ENCODE data around the gene FBLL1. TPM values are rescaled to one million over a fixed set of nuclear protein-coding genes. Genes with fewer than 3 reads are reported as not detected.
A peak's percentile ranks its signal among the peaks of the same experiment; 100 is the strongest.

Gene FBLL1
- total and polyA plus RNA-seq, 9 of the 15 experiments (the other 6 are each of a cell fraction or from before 2014, with no cell fraction given) = not detected

- TF ChIP-seq CTBP1 (IDR thresholded peaks at IDR 0.05; ENCODE audit: borderline replicate concordance) = no peak; the same call in 1 of the 2 replicates
- TF ChIP-seq NFXL1 (CRISPR knock-in tag; IDR thresholded peaks at IDR 0.05) = no peak
- no peak for TF ChIP-seq ZNF253 (CRISPR knock-in tag; conservative IDR thresholded peaks at IDR 0.05)
- TF ChIP-seq PYGO2 (tag; IDR thresholded peaks at IDR 0.05) = no peak
- TF ChIP-seq, protein P1, sequence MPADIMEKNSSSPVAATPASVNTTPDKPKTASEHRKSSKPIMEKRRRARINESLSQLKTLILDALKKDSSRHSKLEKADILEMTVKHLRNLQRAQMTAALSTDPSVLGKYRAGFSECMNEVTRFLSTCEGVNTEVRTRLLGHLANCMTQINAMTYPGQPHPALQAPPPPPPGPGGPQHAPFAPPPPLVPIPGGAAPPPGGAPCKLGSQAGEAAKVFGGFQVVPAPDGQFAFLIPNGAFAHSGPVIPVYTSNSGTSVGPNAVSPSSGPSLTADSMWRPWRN (IDR thresholded peaks at IDR 0.05; ENCODE audit: low read depth) = no peak
- 0 out of 4 replicates have a peak, but pooled peaks of 1 of the 2 experiments have one; percentile 58 for TF ChIP-seq BCLAF1 (IDR thresholded peaks at IDR 0.05; ENCODE audit: borderline replicate concordance in 1 of 2, control insufficient read depth in 1 of 2, low read depth in 2 of 2, low read length in 1 of 2)
- 0 out of 2 replicates have a peak, but pooled peaks have one; percentile 18 for TF ChIP-seq ZNF740 (CRISPR knock-in tag; IDR thresholded peaks at IDR 0.05)
- no peak for TF ChIP-seq ZNF740 (tag; IDR thresholded peaks at IDR 0.05)
- TF ChIP-seq DNMT1 (IDR thresholded peaks at IDR 0.05) = no peak
- no peak for TF ChIP-seq ZBTB8A (IDR thresholded peaks at IDR 0.05; ENCODE audit: partially characterized antibody)
- no peak for TF ChIP-seq BMI1 (IDR thresholded peaks at IDR 0.05; ENCODE audit: low read length)
- TF ChIP-seq THRAP3 (IDR thresholded peaks at IDR 0.05; ENCODE audit: borderline replicate concordance) = no peak
- peak; percentile 20 for TF ChIP-seq FIP1L1 (IDR thresholded peaks at IDR 0.05; ENCODE audit: low read depth, low read length, poor library complexity, severe bottlenecking)
- TF ChIP-seq ZNF347 (CRISPR knock-in tag; IDR thresholded peaks at IDR 0.05; ENCODE audit: low read depth) = no peak
- TF ChIP-seq SMARCC2 (IDR thresholded peaks at IDR 0.05; ENCODE audit: low read depth) = no peak
- TF ChIP-seq MIER1 (IDR thresholded peaks at IDR 0.05; ENCODE audit: low read depth) = no peak
- TF ChIP-seq ZSCAN29 (IDR thresholded peaks at IDR 0.05) = no peak
- no peak for TF ChIP-seq ID3 (CRISPR knock-in tag; IDR thresholded peaks at IDR 0.05)
- TF ChIP-seq ID3 (tag; IDR thresholded peaks at IDR 0.05) = peak; percentile 15; the same call in 1 of the 2 replicates
- TF ChIP-seq, protein P2, sequence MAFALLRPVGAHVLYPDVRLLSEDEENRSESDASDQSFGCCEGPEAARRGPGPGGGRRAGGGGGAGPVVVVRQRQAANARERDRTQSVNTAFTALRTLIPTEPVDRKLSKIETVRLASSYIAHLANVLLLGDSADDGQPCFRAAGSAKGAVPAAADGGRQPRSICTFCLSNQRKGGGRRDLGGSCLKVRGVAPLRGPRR (CRISPR knock-in tag; IDR thresholded peaks at IDR 0.05) = no peak
- no peak for TF ChIP-seq JUND (IDR thresholded peaks at IDR 0.05; ENCODE audit: borderline replicate concordance, low read depth, low read length)
- TF ChIP-seq JUND (tag; IDR thresholded peaks at IDR 0.05; ENCODE audit: borderline replicate concordance, low read depth, low read length) = no peak
- TF ChIP-seq MCM5 (IDR thresholded peaks at IDR 0.05; ENCODE audit: low read depth) = no peak
Measured at GRCh38 chr5:168578538-168579487, 49.7 kb downstream of the FBLL1 start, which contains the start of gene PANK3 (continued).

Data from K562 (cell line).